Ishikawa (cell line): ENCODE data around the gene CACNG8.

Source experiments
- CEBPB ChIP-seq: IDR thresholded peaks from 2 replicates; pipeline ENCODE4 v1.6.1; 2012
- EGR1 ChIP-seq: IDR thresholded peaks from 2 replicates; pipeline ENCODE4 v1.6.1; 2012
- EP300 ChIP-seq: IDR thresholded peaks from 2 replicates; pipeline ENCODE4 v1.6.1; 2012; ENCODE audit warnings: borderline replicate concordance
- MAX ChIP-seq: IDR thresholded peaks from 2 replicates; pipeline ENCODE4 v1.6.1; 2012
- NFIC ChIP-seq: IDR thresholded peaks from 2 replicates; pipeline ENCODE4 v1.6.1; 2012
- RAD21 ChIP-seq: IDR thresholded peaks from 2 replicates; pipeline ENCODE4 v1.6.1; 2012; ENCODE audit warnings: low read depth
- YY1 ChIP-seq: IDR thresholded peaks from 2 replicates; pipeline ENCODE4 v1.6.1; 2012; ENCODE audit warnings: low read depth
- TF ChIP-seq, protein P1 (sequence below): IDR thresholded peaks from 2 replicates; pipeline ENCODE4 v1.6.1; 2012; ENCODE audit warnings: low read depth, mild to moderate bottlenecking

DNA sequence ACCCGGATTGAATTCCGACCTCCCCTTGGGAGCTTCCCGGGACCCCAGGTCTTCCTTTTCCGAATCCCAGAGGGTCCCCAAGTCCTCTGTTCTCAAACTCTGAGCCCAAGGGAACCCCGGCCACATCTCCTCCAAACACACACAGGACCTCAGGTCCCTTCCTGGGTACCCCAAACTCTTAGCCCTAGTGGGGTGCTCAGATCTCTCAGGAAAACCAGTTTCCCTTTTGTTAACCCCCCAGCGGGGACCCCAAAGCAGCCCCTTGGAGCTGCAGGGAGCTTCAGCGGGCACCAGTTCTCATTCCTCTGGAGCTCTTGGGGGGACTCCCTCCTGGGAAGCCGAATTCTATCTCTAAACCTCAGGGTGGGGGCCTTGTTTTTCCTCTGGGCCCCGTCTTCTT lies 29.5 kb downstream of the CACNG8 start:
- TF ChIP-seq YY1 = no peak
- no peak for TF ChIP-seq RAD21
- TF ChIP-seq NFIC = no peak
- no peak for TF ChIP-seq EP300
- TF ChIP-seq, protein P1, sequence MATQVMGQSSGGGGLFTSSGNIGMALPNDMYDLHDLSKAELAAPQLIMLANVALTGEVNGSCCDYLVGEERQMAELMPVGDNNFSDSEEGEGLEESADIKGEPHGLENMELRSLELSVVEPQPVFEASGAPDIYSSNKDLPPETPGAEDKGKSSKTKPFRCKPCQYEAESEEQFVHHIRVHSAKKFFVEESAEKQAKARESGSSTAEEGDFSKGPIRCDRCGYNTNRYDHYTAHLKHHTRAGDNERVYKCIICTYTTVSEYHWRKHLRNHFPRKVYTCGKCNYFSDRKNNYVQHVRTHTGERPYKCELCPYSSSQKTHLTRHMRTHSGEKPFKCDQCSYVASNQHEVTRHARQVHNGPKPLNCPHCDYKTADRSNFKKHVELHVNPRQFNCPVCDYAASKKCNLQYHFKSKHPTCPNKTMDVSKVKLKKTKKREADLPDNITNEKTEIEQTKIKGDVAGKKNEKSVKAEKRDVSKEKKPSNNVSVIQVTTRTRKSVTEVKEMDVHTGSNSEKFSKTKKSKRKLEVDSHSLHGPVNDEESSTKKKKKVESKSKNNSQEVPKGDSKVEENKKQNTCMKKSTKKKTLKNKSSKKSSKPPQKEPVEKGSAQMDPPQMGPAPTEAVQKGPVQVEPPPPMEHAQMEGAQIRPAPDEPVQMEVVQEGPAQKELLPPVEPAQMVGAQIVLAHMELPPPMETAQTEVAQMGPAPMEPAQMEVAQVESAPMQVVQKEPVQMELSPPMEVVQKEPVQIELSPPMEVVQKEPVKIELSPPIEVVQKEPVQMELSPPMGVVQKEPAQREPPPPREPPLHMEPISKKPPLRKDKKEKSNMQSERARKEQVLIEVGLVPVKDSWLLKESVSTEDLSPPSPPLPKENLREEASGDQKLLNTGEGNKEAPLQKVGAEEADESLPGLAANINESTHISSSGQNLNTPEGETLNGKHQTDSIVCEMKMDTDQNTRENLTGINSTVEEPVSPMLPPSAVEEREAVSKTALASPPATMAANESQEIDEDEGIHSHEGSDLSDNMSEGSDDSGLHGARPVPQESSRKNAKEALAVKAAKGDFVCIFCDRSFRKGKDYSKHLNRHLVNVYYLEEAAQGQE = no peak
- no peak for TF ChIP-seq MAX
- TF ChIP-seq CEBPB = no peak
- TF ChIP-seq EGR1 = no peak
